Caco-2 (cell line): Measurements from ENCODE around the gene CDC123. TPM values are rescaled to one million over a fixed set of nuclear protein-coding genes. Genes with fewer than 3 reads are reported as not detected.

Experiments used
- BruUV-seq: library from RNA; stranded (reverse); fragments of 400-500 nt; replicated peaks from 2 replicates; lab custom pipeline; 2021; lab: Mats Ljungman, UMichigan
- CTCF ChIA-PET: fragments of 300-600 bp; sonication (Branson Sonifier 250); formaldehyde crosslinking; loops from one replicate; lab custom pipeline; 2022; ENCODE audit warnings: antibody characterized with exemption; lab: Charles Lee
- POLR2A ChIA-PET: fragments of 300-600 bp; sonication (Branson Sonifier 250); formaldehyde crosslinking; loops from one replicate; lab custom pipeline; 2022; ENCODE audit warnings: antibody characterized with exemption; lab: Charles Lee
- DNase-seq, 2 experiments: peaks; one replicate each; pipeline versions ENCODE4 v3.0.0 to v3.0.0-alpha.2; 2020 to 2022
- H3K27me3 ChIP-seq: replicated peaks from 2 replicates; pipeline ENCODE4 v1.6.0; 2011; ENCODE audit warnings: low read length; ENCODE audit not compliant: control insufficient read depth, insufficient read depth
- H3K36me3 ChIP-seq: 2 replicates; pipeline ENCODE4 v1.5.1; 2011; ENCODE audit warnings: low read length; ENCODE audit not compliant: control insufficient read depth, insufficient read depth
- H3K4me1 ChIP-seq: fragments of 250-450 bp; sonication (Bioruptor Pico); 2 replicates; pipeline ENCODE4 v1.5.1; 2020; ENCODE audit warnings: mild to moderate bottlenecking
- H3K4me3 ChIP-seq: 2 replicates; pipeline ENCODE4 v1.5.1; 2011; ENCODE audit warnings: low read depth, mild to moderate bottlenecking, control low read depth, low read length
- H3K9me3 ChIP-seq: fragments of 250-450 bp; sonication (Bioruptor Pico); 2 replicates; pipeline ENCODE4 v1.5.1; 2020; ENCODE audit warnings: mild to moderate bottlenecking, moderate library complexity
- H3K27ac Mint-ChIP-seq: one replicate; pipeline ENCODE4 v1.8.0; 2022; ENCODE audit warnings: mixed read lengths; ENCODE audit not compliant: unreplicated experiment
- H3K27me3 Mint-ChIP-seq: one replicate; pipeline ENCODE4 v1.8.0; 2022; ENCODE audit warnings: mixed read lengths; ENCODE audit not compliant: insufficient read depth, unreplicated experiment
- H3K36me3 Mint-ChIP-seq: one replicate; pipeline ENCODE4 v1.8.0; 2022; ENCODE audit warnings: mild to moderate bottlenecking, mixed read lengths; ENCODE audit not compliant: insufficient read depth, unreplicated experiment
- H3K4me1 Mint-ChIP-seq: one replicate; pipeline ENCODE4 v1.8.0; 2022; ENCODE audit warnings: low read depth, mixed read lengths; ENCODE audit not compliant: unreplicated experiment
- H3K4me3 Mint-ChIP-seq: one replicate; pipeline ENCODE4 v1.8.0; 2022; ENCODE audit warnings: mild to moderate bottlenecking, moderate library complexity, mixed read lengths; ENCODE audit not compliant: unreplicated experiment
- H3K9me3 Mint-ChIP-seq: one replicate; pipeline ENCODE4 v1.8.0; 2022; ENCODE audit warnings: mixed read lengths; ENCODE audit not compliant: unreplicated experiment
- intact Hi-C: fragments of 100-400 bp; cut with micrococcal nuclease; formaldehyde crosslinking; loops from one replicate; pipeline ENCODE4 v1.10.0; 2022; ENCODE audit not compliant: unreplicated experiment
- total RNA-seq: library from RNA; stranded (reverse); gene quantifications from 2 replicates; pipeline ENCODE4 v1.2.3, GENCODE V29; 2022
- TF ChIP-seq, protein P1 (sequence below), 2 experiments: fragments of 200-600 bp in 1 of 2; IDR thresholded peaks; 1 replicate in 1 of 2; 2 replicates in 1 of 2; pipeline versions ENCODE4 v1.5.1 to v1.8.0; 2011 to 2022; ENCODE audit warnings: antibody characterized with exemption in 1 of 2, control low read depth in 1 of 2, inconsistent platforms in 1 of 2, low read depth in 1 of 2, low read length in 1 of 2, mild to moderate bottlenecking in 1 of 2, moderate library complexity in 1 of 2; ENCODE audit not compliant: insufficient read depth in 1 of 2, severe bottlenecking in 1 of 2, unreplicated experiment in 1 of 2

Gene CDC123
- total RNA-seq, 1 experiment from 2014 or later: 190 TPM

- POLR2A ChIA-PET: no interaction called here
- H3K27me3 Mint-ChIP-seq: no peaks in the 10 kb centered on the region
- H3K27me3 ChIP-seq: no peaks in the 10 kb centered on the region
- no peak overlapping the region for H3K27ac Mint-ChIP-seq
- intact Hi-C loops: loop anchor here (1.0 to 2.0 kb wide), 2 partner anchors 403 to 458 kb away; no protein-coding TSS in a partner anchor
- H3K4me1 ChIP-seq: 0 out of 2 replicates have a peak, but pooled peaks cover 3% of the 10 kb centered on the region
- H3K9me3 ChIP-seq: no peaks in the 10 kb centered on the region
- TF ChIP-seq, protein P1, sequence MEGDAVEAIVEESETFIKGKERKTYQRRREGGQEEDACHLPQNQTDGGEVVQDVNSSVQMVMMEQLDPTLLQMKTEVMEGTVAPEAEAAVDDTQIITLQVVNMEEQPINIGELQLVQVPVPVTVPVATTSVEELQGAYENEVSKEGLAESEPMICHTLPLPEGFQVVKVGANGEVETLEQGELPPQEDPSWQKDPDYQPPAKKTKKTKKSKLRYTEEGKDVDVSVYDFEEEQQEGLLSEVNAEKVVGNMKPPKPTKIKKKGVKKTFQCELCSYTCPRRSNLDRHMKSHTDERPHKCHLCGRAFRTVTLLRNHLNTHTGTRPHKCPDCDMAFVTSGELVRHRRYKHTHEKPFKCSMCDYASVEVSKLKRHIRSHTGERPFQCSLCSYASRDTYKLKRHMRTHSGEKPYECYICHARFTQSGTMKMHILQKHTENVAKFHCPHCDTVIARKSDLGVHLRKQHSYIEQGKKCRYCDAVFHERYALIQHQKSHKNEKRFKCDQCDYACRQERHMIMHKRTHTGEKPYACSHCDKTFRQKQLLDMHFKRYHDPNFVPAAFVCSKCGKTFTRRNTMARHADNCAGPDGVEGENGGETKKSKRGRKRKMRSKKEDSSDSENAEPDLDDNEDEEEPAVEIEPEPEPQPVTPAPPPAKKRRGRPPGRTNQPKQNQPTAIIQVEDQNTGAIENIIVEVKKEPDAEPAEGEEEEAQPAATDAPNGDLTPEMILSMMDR (IDR thresholded peaks at IDR 0.05; ENCODE audit: insufficient read depth in 1 of 2, low read depth in 1 of 2, low read length in 1 of 2, severe bottlenecking in 1 of 2, unreplicated experiment in 1 of 2): peak; percentile 64 to 82
- no TSS peak for BruUV-seq
- no peak overlapping the region for H3K4me3 ChIP-seq
- CTCF ChIA-PET: interaction anchor here (1.3 kb wide), 1 partner anchor 403 kb away, joined by 4 read pairs; no protein-coding TSS in a partner anchor
- DNase-seq: peak; percentile 56 to 58
- no peak overlapping the region for H3K4me3 Mint-ChIP-seq
- H3K9me3 Mint-ChIP-seq: no peaks in the 10 kb centered on the region
- no peaks in the 10 kb centered on the region; the same call in 1 of the 2 replicates for H3K36me3 ChIP-seq
- no peaks in the 10 kb centered on the region for H3K4me1 Mint-ChIP-seq
- peaks cover 45% of the 10 kb centered on the region for H3K36me3 Mint-ChIP-seq
Observed at GRCh38 chr10:12252882-12253546, 57.0 kb downstream of the CDC123 start.

DNA sequence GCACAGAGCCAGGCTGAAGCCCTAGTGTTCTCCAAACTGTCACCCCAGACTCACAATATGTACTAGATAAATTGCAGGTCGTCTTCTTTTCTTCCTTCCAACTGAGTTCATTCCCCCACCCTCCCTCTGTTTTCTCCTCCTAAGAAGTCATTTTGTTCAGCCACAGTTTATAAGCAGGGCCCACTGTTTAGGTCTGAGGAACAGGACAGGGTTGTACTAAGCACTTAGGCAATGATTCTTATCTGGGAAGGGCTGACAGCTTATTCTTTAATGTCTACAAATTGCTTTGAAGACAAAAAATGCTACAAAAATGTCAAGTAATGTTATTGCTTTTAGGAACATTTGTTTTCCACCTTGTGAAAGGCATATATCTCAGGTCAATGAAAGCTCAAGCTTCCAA, 59.1 kb downstream of the CDC123 start:
- TF ChIP-seq, protein P1 (IDR thresholded peaks at IDR 0.05; ENCODE audit: insufficient read depth in 1 of 2, low read depth in 1 of 2, low read length in 1 of 2, severe bottlenecking in 1 of 2, unreplicated experiment in 1 of 2): no peak
- H3K4me3 ChIP-seq: no peak overlapping the region
- Mint-ChIP-seq H3K4me1 (no peaks in the 10 kb centered on the region), H3K4me3 (no peak overlapping the region), H3K27me3 (no peaks in the 10 kb centered on the region), H3K27ac (no peak overlapping the region), H3K9me3 (no peaks in the 10 kb centered on the region), H3K36me3 (peaks cover 25% of the 10 kb centered on the region)
- H3K36me3 ChIP-seq: no peaks in the 10 kb centered on the region; the same call in 1 of the 2 replicates
- ChIA-PET CTCF (interaction anchor here (0.7 kb wide), 1 partner anchor 473 kb away, joined by 3 read pairs; no protein-coding TSS in a partner anchor), POLR2A (no interaction called here)
- no peak for DNase-seq
- H3K9me3 ChIP-seq: no peaks in the 10 kb centered on the region
- intact Hi-C loops: no loop called here
- no TSS peak for BruUV-seq
- H3K4me1 ChIP-seq: 0 out of 2 replicates have a peak, but pooled peaks cover 3% of the 10 kb centered on the region
- no peaks in the 10 kb centered on the region for H3K27me3 ChIP-seq

DNA sequence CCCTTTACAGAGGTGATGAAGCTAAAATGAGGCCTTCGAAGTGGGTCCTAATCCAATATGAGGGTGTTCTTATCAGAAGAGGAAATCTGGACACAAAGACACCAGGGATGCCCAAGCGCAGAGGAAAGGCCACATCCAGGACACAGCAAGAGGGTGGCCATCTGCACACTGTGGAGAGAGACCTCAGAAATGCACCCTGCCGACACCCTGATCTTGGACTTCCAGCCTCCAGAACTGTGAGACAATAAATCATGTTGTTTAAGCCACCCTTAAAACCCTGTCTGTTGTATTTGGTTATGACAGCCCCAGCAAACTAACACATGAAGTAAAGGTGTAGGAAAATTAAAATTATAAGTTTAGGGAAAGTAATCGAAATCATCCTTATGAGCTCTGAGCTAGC, 64.0 kb downstream of the CDC123 start:
- no peaks in the 10 kb centered on the region for H3K9me3 ChIP-seq
- Mint-ChIP-seq H3K27ac (no peak overlapping the region), H3K9me3 (no peaks in the 10 kb centered on the region), H3K36me3 (peaks cover 6% of the 10 kb centered on the region), H3K4me3 (no peak overlapping the region), H3K4me1 (peaks cover 4% of the 10 kb centered on the region), H3K27me3 (no peaks in the 10 kb centered on the region)
- no peaks in the 10 kb centered on the region for H3K36me3 ChIP-seq
- TF ChIP-seq, protein P1 (IDR thresholded peaks at IDR 0.05; ENCODE audit: insufficient read depth in 1 of 2, low read depth in 1 of 2, low read length in 1 of 2, severe bottlenecking in 1 of 2, unreplicated experiment in 1 of 2): no peak
- no peak overlapping the region for H3K4me3 ChIP-seq
- no TSS peak for BruUV-seq
- intact Hi-C loops: no loop called here
- no peak for DNase-seq
- POLR2A ChIA-PET: no interaction called here
- peaks cover 8% of the 10 kb centered on the region for H3K4me1 ChIP-seq
- CTCF ChIA-PET: no interaction called here
- no peaks in the 10 kb centered on the region for H3K27me3 ChIP-seq
